Osteoblast (primary cell): Measurements from ENCODE around the gene NACAD. TPM values are rescaled to one million over a fixed set of nuclear protein-coding genes. Genes with fewer than 3 reads are reported as not detected.
A peak's percentile ranks its signal among the peaks of the same experiment; 100 is the strongest.

ENCODE experiments used
- DNase-seq: peaks from one replicate; pipeline ENCODE4 v3.0.0; 2011; ENCODE audit warnings: low spot score, mixed read lengths; ENCODE audit not compliant: insufficient read length; ENCODE audit errors: missing footprints
- H2AFZ ChIP-seq: 2 replicates; pipeline ENCODE4 v1.6.0; 2011; ENCODE audit warnings: mild to moderate bottlenecking, low read length
- H3K27ac ChIP-seq: 2 replicates; pipeline ENCODE4 v1.5.1; 2011; ENCODE audit warnings: mild to moderate bottlenecking, low read depth, low read length, moderate library complexity
- H3K27me3 ChIP-seq: 2 replicates; pipeline ENCODE4 v1.6.0; 2012; ENCODE audit warnings: mild to moderate bottlenecking, control low read depth, inconsistent platforms, low read length, moderate library complexity; ENCODE audit not compliant: insufficient read depth
- H3K36me3 ChIP-seq: 2 replicates; pipeline ENCODE4 v1.5.1; 2011; ENCODE audit warnings: mild to moderate bottlenecking, low read length, control low read depth, moderate library complexity; ENCODE audit not compliant: insufficient read depth
- H3K4me1 ChIP-seq: 2 replicates; pipeline ENCODE4 v1.5.1; 2011; ENCODE audit warnings: mild to moderate bottlenecking, low read length, control low read depth, moderate library complexity; ENCODE audit not compliant: insufficient read depth
- H3K4me2 ChIP-seq: 2 replicates; pipeline ENCODE4 v1.6.0; 2011; ENCODE audit warnings: mild to moderate bottlenecking, low read length; ENCODE audit not compliant: insufficient read depth
- H3K4me3 ChIP-seq: fragments of 200-600 bp; sonication (generic); 3 replicates; pipeline ENCODE4 v1.5.1; 2012; ENCODE audit warnings: mild to moderate bottlenecking, low read length, inconsistent platforms; ENCODE audit not compliant: insufficient read depth
- H3K79me2 ChIP-seq: 2 replicates; pipeline ENCODE4 v1.6.0; 2012; ENCODE audit warnings: mild to moderate bottlenecking, low read length, control low read depth, inconsistent platforms; ENCODE audit not compliant: insufficient read depth
- H3K9me3 ChIP-seq: 2 replicates; pipeline ENCODE4 v1.5.1; 2011; ENCODE audit warnings: low read depth, low read length, control low read depth
- H4K20me1 ChIP-seq: 2 replicates; pipeline ENCODE4 v1.6.0; 2012; ENCODE audit warnings: mild to moderate bottlenecking, low read length, control low read depth; ENCODE audit not compliant: insufficient read depth
- total RNA-seq: library from RNA; depleted of rRNA; stranded (reverse); fragments of >200 nt; gene quantifications from 2 replicates; pipeline ENCODE4 v1.2.3, GENCODE V29; 2012
- TF ChIP-seq, protein P1 (sequence below): IDR thresholded peaks from 2 replicates; pipeline ENCODE4 v1.5.1; 2011; ENCODE audit warnings: mild to moderate bottlenecking, low read depth, low read length, moderate library complexity; ENCODE audit errors: extremely low read depth

The NACAD gene
- total RNA-seq, 1 donor = 0.72 TPM

DNA sequence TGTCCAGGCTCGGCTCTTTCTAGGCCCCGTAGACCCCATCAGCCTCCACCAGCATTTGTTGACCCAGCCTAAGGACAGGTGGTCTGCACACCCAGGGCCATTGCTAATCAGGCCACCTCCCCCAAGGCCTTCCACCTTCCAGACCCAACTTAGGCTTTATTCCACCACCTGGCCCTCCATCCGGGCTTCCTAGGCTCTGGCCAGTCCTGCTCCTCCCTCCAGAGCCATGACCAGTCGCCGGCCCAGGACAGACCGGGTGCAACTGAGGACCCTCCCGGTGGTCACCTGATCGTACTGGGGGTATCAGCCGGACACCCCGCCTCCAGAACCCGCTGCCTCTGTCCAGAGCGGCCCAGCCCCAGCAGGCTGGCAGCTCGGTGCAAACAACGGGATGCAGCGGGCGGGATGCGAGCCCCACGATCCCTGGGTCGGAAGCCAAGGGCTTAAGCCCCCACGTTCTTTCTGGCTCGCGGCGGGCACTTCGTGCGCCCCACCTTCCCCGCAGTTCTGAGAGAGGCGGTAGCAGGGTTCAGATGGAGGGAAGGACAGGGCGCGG is 545 bp downstream of the NACAD start:
- Histone ChIP-seq H3K79me2 (no peaks in the 10 kb centered on the region), H3K36me3 (no peaks in the 10 kb centered on the region), H3K4me1 (peaks cover 3% of the 10 kb centered on the region), H3K4me2 (no peak overlapping the region), H2AFZ (no peak overlapping the region), H3K9me3 (no peaks in the 10 kb centered on the region), H4K20me1 (no peaks in the 10 kb centered on the region), H3K27me3 (peaks cover 9% of the 10 kb centered on the region), H3K4me3 (no peak overlapping the region), H3K27ac (no peak overlapping the region)
- TF ChIP-seq, protein P1, sequence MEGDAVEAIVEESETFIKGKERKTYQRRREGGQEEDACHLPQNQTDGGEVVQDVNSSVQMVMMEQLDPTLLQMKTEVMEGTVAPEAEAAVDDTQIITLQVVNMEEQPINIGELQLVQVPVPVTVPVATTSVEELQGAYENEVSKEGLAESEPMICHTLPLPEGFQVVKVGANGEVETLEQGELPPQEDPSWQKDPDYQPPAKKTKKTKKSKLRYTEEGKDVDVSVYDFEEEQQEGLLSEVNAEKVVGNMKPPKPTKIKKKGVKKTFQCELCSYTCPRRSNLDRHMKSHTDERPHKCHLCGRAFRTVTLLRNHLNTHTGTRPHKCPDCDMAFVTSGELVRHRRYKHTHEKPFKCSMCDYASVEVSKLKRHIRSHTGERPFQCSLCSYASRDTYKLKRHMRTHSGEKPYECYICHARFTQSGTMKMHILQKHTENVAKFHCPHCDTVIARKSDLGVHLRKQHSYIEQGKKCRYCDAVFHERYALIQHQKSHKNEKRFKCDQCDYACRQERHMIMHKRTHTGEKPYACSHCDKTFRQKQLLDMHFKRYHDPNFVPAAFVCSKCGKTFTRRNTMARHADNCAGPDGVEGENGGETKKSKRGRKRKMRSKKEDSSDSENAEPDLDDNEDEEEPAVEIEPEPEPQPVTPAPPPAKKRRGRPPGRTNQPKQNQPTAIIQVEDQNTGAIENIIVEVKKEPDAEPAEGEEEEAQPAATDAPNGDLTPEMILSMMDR = no peak
- peak; percentile 82 for DNase-seq

DNA sequence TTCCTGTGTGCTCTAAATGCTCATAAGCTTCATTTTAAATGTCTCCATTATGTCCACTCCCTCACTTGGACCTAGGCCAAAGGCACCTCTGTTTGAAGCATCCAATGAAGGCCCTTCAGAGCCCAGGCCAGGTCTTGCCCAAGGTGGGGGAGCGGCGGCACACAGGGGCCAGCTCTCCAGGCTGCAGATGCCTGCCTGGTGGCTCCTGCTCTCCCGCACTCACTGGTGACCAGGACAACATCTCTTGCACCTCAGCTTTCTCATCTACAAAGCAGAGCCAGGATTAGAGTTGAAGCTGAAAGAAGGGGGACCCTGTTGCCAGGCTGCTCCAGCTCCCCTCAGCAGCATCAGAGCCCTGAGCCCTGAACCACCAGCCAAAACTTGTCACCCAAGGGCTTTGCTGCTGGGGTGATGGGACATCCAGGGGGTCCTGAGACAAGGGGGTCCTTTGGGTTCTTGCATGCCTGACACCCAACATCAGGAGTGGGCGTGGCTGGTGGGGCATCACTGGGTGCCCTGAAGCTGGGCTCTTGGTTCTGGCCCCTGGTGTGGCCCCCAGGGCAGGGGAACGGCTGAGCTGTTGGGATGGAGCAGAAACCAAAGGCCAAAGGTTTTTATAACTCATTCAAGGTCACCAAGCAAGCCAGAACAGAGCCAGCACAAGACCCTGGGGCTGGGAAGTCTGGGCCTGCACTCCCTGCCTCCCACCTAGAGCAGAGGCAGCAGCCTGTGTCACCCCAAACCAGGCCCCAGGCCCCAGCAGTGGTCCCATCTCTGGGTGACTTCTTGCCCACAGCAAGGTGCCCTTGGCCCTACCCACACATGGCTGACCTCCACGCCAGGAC is 1.2 kb downstream of the NACAD start:
- Histone ChIP-seq H3K9me3 (no peaks in the 10 kb centered on the region), H3K27ac (no peak overlapping the region), H3K4me3 (no peak overlapping the region), H3K4me2 (no peak overlapping the region), H4K20me1 (no peaks in the 10 kb centered on the region), H3K27me3 (peaks cover 9% of the 10 kb centered on the region), H3K79me2 (no peaks in the 10 kb centered on the region), H2AFZ (no peak overlapping the region), H3K4me1 (peaks cover 3% of the 10 kb centered on the region), H3K36me3 (no peaks in the 10 kb centered on the region)
- peak; percentile 91 for DNase-seq
- TF ChIP-seq, protein P1 = no peak

DNA sequence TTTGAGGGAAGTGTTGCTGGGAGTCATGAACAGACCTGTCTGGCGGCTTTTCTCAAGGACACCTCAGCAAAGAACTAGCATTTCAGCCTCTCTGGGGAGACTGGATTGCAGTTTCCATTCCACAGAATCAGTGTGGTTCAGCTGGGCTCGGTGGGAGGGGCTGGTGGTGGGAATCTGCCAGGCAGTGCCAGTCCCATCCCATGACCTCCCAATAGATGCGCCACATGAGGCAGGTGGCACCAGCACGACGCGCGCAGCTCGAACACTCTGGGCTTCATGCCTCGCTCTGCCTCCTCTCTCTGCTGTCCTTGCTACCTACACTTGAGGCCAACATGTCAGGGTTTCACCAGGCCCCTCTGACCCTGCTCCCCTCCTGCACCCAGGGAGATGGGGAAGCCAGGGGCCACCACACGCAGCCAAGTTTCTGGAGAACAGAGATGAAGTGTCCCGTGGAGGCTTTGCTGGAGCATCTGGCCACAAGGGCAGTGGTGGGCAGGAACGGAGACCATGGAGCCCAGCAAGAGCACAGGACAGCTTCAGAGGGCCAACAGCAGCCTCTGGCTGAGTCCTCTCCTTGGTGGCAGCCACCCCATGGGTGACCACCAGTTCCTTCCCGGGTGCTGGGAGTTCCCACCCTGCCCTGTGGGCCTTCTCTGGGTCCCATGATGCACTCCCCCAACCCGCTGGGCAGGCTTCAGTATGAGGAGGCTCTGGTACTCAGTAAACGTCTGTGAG is 2.3 kb downstream of the NACAD start:
- no peak overlapping the region for H3K27ac ChIP-seq
- H3K27me3 ChIP-seq = peaks cover 9% of the 10 kb centered on the region
- DNase-seq = peak; percentile 63
- H3K4me1 ChIP-seq = peaks cover 3% of the 10 kb centered on the region
- no peak overlapping the region for H3K4me2 ChIP-seq
- no peaks in the 10 kb centered on the region for H3K36me3 ChIP-seq
- no peaks in the 10 kb centered on the region for H4K20me1 ChIP-seq
- no peak overlapping the region for H3K4me3 ChIP-seq
- H3K9me3 ChIP-seq = no peaks in the 10 kb centered on the region
- TF ChIP-seq, protein P1 = no peak
- H3K79me2 ChIP-seq = no peaks in the 10 kb centered on the region
- no peak overlapping the region for H2AFZ ChIP-seq
